Smooth muscle cell (in vitro differentiated cells): ENCODE data around the gene DDA1. TPM values are rescaled to one million over a fixed set of nuclear protein-coding genes. Genes with fewer than 3 reads are reported as not detected.

Experiments
- DNase-seq: peaks from one replicate; lab custom pipeline; 2025; ENCODE audit not compliant: unreplicated experiment; lab: John Stamatoyannopoulos, UW
- H2AFZ ChIP-seq: fragments of 200-600 bp; sonication (generic); 2 replicates; pipeline ENCODE4 v1.6.0; 2016; ENCODE audit warnings: antibody characterized with exemption, low read depth, mild to moderate bottlenecking
- H3F3A ChIP-seq: fragments of 200-600 bp; sonication (generic); 2 replicates; pipeline ENCODE4 v1.6.0; 2017; ENCODE audit warnings: antibody characterized with exemption, low read depth
- H3K27ac ChIP-seq: fragments of 200-600 bp; sonication (generic); 2 replicates; pipeline ENCODE4 v1.5.1; 2016; ENCODE audit warnings: low read depth, mild to moderate bottlenecking
- H3K27me3 ChIP-seq: fragments of 200-600 bp; sonication (generic); 2 replicates; pipeline ENCODE4 v1.6.1; 2016; ENCODE audit warnings: low read depth, mild to moderate bottlenecking
- H3K36me3 ChIP-seq: fragments of 200-600 bp; sonication (generic); 2 replicates; pipeline ENCODE4 v1.5.1; 2016; ENCODE audit warnings: low read depth
- H3K4me1 ChIP-seq: fragments of 200-600 bp; sonication (generic); 2 replicates; pipeline ENCODE4 v1.5.1; 2016; ENCODE audit warnings: low read depth
- H3K4me2 ChIP-seq: fragments of 200-600 bp; sonication (generic); 2 replicates; pipeline ENCODE4 v1.6.0; 2016; ENCODE audit warnings: mild to moderate bottlenecking
- H3K4me3 ChIP-seq: fragments of 200-600 bp; sonication (generic); 2 replicates; pipeline ENCODE4 v1.5.1; 2016; ENCODE audit warnings: mild to moderate bottlenecking
- H3K79me2 ChIP-seq: fragments of 200-600 bp; sonication (generic); 2 replicates; pipeline ENCODE4 v1.6.0; 2016; ENCODE audit warnings: low read depth, mild to moderate bottlenecking
- H3K9ac ChIP-seq: fragments of 200-600 bp; sonication (generic); 2 replicates; pipeline ENCODE4 v1.6.0; 2016; ENCODE audit warnings: low read depth
- H3K9me3 ChIP-seq: fragments of 200-600 bp; sonication (generic); replicated peaks from 2 replicates; pipeline ENCODE4 v1.5.1; 2016; ENCODE audit warnings: low read depth
- H4K20me1 ChIP-seq: fragments of 200-600 bp; sonication (generic); 2 replicates; pipeline ENCODE4 v1.6.0; 2016; ENCODE audit warnings: low read depth
- WGBS: methylation state at CpG from one replicate; pipeline ENCODE4 v1.1.7; 2016; ENCODE audit warnings: low lambda C conversion rate; 5-methylcytosine and 5-hydroxymethylcytosine counted together
- polyA plus RNA-seq: library from polyadenylated mRNA; unstranded; fragments of >200 nt; fragmentation: Nextera tagmentation; extraction: Ambion mirVana; gene quantifications from 2 replicates; pipeline ENCODE4 v1.2.1, GENCODE V29; 2016
- total RNA-seq: library from RNA; depleted of rRNA; stranded (reverse); fragments of >200 nt; gene quantifications from 2 replicates; pipeline ENCODE4 v1.2.3, GENCODE V29; 2014
- TF ChIP-seq, protein P1 (sequence below): fragments of 200-600 bp; sonication (generic); IDR thresholded peaks from 2 replicates; pipeline ENCODE4 v1.5.1; 2017; ENCODE audit warnings: borderline replicate concordance, mild to moderate bottlenecking, antibody characterized with exemption; ENCODE audit not compliant: insufficient read depth, poor library complexity, severe bottlenecking

The DDA1 gene
- total and polyA plus RNA-seq, 2 experiments from 2014 or later, result 26.5 to 51.8 TPM

DNA sequence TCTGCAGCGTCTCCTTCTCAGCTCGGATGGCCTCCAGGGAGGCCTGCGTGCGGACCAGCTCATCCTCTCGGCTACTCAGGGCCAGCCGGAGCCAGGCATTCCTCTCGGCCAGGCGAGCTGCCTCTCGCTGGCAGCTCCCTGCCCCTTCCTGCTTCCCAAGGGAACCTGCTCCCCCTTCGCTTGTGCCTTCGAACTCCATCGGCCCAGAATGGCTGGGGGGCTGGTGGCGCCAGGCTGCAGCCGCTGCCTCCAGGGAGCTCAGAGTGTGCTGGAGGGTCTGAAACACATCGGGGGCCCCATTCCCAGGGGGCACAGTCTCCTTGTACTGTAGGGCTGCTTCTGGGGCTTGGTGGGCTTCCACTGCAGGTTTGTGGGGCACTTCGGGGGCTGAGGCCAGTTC lies 46.8 kb upstream of the DDA1 start:
- TF ChIP-seq, protein P1, sequence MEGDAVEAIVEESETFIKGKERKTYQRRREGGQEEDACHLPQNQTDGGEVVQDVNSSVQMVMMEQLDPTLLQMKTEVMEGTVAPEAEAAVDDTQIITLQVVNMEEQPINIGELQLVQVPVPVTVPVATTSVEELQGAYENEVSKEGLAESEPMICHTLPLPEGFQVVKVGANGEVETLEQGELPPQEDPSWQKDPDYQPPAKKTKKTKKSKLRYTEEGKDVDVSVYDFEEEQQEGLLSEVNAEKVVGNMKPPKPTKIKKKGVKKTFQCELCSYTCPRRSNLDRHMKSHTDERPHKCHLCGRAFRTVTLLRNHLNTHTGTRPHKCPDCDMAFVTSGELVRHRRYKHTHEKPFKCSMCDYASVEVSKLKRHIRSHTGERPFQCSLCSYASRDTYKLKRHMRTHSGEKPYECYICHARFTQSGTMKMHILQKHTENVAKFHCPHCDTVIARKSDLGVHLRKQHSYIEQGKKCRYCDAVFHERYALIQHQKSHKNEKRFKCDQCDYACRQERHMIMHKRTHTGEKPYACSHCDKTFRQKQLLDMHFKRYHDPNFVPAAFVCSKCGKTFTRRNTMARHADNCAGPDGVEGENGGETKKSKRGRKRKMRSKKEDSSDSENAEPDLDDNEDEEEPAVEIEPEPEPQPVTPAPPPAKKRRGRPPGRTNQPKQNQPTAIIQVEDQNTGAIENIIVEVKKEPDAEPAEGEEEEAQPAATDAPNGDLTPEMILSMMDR, result no peak
- no peak overlapping the region for H2AFZ ChIP-seq
- no peaks in the 10 kb centered on the region for H3K36me3 ChIP-seq
- no peaks in the 10 kb centered on the region for H4K20me1 ChIP-seq
- H3K79me2 ChIP-seq, result no peaks in the 10 kb centered on the region
- H3K27ac ChIP-seq, result no peak overlapping the region
- no peaks in the 10 kb centered on the region for H3K4me1 ChIP-seq
- no peak overlapping the region for H3K9ac ChIP-seq
- no peak overlapping the region for H3K4me3 ChIP-seq
- no peaks in the 10 kb centered on the region for H3K9me3 ChIP-seq
- no peak overlapping the region for H3K4me2 ChIP-seq
- WGBS, result 85% methylated on average over 16 of the region's 16 CpGs
- no peaks in the 10 kb centered on the region for H3K27me3 ChIP-seq
- DNase-seq, result no peak
- H3F3A ChIP-seq, result no peaks in the 10 kb centered on the region

DNA sequence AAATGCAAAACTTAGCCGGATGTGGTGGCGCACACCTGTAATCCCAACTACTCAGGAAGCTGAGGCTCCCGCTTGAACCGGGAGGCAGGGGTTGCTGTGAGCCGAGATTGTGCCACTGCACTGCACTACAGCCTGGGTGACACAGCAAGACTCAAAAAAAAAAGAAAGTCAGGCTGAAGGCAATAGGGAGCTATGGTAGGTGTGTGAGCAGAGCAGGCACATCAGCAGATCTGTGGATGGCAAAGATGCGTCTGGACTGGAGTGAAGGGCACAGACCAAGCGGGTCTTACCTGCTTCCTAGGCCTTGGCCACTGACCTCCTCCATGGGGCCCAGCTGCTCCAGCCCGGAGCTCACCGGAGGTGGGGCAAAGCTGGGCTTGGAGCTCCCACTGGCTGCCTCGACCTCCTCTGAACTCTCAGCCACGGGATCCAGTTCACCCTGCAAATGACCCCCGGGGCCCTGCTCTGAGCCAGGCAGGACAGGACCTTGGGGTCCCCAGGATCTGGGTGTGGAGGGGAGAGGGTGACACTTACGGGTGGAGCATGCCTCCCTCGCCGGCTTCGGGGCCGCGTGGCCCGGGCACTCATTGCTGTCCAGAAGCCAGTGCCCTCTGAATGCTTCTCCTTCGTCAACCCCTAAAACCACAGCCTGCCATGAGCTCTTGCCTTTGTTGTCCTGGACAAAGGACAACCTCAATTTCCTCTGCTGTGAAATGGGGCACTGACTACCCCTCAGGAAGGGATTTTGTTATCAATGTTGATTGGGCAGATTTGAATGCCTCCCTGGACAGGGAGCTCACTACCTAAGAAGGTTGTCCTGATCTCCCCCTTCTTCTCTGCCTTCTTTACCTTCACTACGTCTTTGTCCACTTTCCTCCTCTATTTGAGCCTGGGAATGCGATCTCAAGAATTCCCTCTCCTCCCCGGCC lies 45.4 kb upstream of the DDA1 start:
- 97% methylated on average over 23 of the region's 23 CpGs for WGBS
- no peak overlapping the region for H2AFZ ChIP-seq

DNA sequence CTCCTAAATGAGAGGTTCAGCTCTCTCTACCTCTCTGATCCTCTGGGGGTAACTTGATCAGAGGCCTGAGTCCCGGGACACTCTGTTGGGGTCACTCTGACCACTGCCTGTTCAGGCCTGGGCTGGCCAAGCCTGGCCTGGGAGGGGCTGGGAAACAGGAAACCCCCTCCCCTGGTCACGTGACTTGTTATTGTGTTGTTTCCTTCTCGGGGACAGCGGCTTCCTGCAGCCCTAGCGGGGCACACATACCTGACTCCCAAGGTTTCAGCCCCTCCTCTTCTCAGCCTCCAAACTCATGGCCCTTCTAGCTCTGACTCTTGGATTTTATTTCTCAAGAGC lies 44.8 kb upstream of the DDA1 start, which contains the start of gene USHBP1:
USHBP1 (minus strand) TSS at position 105 of the 339 bp plus-strand sequence. CDS start 446 bp downstream, outside the sequence.
- DNase-seq, result no peak
- Histone ChIP-seq H3K9ac (no peak within 1 kb of the TSS), H3K79me2 (peaks cover 6% of the 10 kb centered on the region), H3K4me3 (no peak within 1 kb of the TSS), H3K4me1 (peaks cover 4% of the 10 kb centered on the region), H3K36me3 (no peaks in the 10 kb centered on the region), H3K9me3 (no peaks in the 10 kb centered on the region), H3K27me3 (no peaks in the 10 kb centered on the region), H2AFZ (no peak within 1 kb of the TSS), H3K27ac (no peak within 1 kb of the TSS), H3K4me2 (no peak within 1 kb of the TSS), H4K20me1 (no peaks in the 10 kb centered on the region), H3F3A (no peaks in the 10 kb centered on the region)
- TF ChIP-seq, protein P1, result no peak
- 63% methylated on average over 5 of the region's 5 CpGs for WGBS

More for the DNA sequence above, 45.4 kb upstream of the DDA1 start:
- Histone ChIP-seq H3K36me3 (no peaks in the 10 kb centered on the region), H3K9me3 (no peaks in the 10 kb centered on the region), H3K4me1 (peaks cover 4% of the 10 kb centered on the region), H3K79me2 (peaks cover 6% of the 10 kb centered on the region), H3K27me3 (no peaks in the 10 kb centered on the region), H4K20me1 (no peaks in the 10 kb centered on the region), H3K9ac (no peak overlapping the region), H3K4me2 (no peak overlapping the region), H3K4me3 (no peak overlapping the region), H3K27ac (no peak overlapping the region), H3F3A (no peaks in the 10 kb centered on the region)
- no peak for DNase-seq
- TF ChIP-seq, protein P1, result no peak
